GM19452 (cell line): Measurements from ENCODE around the gene LPP.

ENCODE experiments used
- ATAC-seq: cut with Tn5 transposase; IDR thresholded peaks from one replicate; pipeline ENCODE4 v1.9.1; 2021; ENCODE audit not compliant: unreplicated experiment

LPP gene

DNA sequence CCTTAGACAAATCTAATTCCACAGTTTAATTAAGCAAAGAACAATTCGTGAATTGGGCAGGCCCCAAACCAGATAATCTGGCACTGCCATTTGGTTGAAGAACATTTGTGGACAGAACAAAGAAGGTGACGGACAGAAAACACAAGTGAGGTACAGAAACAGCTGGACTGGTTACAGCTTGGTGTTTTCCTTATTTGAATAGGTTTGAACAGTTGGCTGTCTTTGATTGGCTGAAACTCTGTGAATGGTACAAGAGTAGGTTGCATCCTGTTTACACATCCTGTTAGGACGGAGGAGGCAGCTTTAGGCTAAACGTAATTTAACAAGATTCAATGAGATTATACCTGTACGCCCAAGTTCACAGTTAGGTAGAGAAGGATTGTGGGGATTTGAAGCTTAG is 114.4 kb downstream of the LPP start:
- ATAC-seq, result no peak

DNA sequence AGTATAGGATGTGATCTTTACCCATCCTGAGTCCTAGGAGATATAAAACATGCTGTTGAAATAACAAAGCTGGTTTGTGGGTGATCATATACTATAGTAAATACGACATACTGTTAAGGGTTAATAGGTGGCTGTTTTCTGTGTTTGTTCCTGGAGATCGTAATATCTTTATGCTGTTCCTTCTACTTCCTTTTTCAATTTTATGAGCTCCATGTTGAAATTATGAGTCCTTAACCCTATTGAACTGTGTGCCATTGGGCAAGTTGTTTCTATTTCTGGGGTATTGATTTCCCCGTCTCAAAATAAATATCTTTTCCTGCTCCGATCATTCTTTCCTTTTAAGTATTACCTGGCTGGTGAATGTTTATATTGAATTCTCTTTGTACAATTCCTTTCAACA is 115.1 kb downstream of the LPP start:
- ATAC-seq, result no peak

DNA sequence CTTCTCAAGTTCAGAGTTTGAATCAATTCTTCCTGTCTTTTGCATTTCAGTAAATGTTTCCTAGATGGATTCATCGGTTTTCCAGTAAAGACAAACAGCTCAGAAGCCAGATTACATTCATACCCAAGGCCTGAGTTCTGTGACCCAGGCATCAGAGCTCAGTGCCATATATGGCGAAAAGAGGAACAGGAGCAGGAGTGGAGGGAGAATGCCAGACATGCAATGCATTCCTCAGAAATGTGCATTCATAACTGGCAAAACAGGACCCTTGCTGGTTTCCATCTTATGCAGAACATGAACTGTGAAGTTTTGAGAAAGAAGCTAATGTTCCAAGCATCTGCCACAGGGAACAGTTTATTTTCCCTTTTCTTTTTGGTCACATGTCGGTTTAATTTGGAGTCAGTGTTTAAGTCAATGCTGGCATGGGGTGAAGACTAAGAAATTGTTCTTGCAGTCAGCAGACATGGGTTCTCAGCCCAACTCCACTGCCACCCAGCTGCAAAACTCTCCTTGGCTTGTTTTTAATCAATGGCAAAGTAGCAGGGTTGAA is 116.5 kb downstream of the LPP start:
- no peak for ATAC-seq

DNA sequence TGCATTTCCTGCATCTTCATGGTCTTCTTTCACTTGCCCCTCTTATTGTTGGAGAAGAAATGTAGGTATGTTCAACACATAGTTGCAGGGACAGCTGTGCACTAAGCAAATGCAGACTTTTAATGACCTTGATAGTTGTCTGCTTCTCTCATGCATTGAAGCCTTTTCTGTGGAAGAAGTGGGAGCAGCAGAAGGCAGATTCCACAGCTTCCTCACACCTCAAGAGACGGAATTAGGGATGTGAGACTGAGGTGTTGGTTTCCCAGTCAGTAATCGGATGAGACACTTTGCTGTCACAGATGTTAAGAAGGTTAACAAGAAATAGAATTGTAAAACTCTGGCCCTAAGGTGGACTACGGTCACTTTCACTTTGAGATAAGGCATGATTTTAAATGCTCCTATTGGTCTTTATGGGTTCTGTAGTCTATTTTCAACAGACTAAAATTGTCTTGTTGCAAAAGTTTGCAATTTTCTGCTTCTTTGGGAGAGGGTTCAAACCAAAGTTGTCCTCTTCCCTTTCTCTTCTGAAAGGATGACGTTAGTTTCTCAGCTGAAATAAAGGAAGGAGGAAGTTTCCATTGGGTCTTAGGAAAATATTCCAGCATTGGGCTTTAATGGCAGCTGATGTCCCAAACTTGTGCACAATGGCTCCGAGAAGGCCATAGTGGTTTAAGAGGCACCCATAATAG is 117.4 kb downstream of the LPP start:
- no peak for ATAC-seq

DNA sequence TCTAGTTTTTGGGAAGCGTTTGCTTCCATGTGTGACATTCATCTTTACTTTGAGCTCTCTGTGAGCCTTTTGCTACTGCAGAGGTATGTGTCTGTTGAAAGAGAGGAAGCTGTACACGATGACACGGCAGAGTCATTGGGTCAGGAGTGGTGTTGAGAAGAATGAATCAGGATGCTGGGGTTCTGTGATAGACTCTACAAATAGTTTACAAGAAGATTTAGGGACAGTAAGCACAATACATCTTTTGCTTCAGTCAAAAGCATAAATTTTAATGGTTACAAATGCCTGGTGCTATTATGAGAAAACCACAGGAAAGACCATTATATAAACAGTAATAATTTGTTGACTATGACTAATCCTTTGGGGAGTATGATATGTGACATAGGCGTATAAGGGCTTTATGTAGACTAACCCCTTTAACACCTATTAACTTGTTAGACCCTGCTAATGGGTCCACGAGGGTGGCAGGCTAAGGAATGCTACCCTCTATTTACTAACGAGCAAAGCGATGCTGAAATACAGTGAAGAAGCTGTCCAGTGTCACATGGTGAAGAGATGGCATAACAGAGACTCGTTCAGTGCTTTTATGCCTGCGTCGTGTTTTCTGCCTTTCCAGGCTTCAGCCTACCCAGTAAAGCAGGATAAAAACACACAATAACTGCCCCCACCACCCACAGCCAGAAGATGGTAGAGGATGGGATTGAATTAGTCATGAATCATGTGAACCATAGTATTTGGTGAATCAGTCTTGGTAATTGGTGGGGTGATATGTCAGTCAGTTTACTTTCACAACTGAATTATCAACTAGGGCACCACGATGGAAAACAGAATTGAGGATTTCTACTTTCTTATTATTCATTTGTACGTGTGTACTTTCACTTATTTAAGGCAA is 118.8 kb downstream of the LPP start:
- no peak for ATAC-seq

DNA sequence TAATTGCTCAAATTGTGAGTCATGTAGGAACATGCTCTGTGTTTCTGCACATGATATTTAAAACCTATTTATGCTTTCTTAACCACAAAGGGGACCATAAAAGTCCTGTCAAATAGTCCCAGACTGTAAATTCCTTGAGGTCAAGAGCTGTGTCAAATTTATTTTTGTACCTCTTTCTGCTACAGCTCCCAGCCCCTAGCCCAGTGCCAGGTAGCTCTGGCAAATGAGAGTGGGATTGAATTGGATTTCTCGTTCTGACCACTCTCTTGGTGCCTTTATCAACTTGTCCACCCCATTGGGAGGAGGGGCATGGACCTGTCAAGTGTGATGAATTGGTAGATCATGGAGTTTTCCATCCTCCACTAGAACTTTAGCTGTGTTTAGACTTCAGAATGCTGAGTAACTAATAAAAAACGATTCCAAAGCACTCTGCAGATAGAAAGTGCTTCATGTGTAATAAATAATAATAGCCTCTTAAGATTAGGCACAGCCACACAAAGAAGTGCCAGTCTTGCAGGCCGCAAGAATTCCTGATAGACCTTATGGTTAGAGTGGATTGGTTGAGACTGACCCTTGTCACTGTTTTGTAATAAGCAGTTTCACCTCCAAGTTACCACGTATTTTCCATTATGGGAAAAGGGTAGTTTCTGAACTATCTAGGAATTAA is 120.4 kb downstream of the LPP start:
- no peak for ATAC-seq

DNA sequence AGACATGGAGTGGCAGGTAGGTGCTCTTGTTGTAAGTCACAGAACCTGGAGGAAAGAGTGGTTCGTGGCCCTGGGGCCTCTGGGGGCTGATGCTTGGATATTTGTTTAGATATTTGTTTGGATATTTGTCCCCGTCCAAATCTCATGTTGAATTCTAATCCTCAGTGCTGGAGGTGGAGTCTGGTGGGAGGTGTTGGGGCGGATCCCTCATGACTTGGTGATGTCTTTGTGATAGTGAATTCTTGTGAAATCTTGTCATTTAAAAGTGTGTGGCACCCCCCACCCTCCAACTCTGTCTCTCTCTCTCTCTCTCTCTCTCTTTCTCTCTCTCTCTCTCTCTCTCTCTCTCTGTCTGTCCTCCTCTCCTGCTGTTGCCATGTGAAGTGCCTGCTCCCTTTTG is 122.4 kb downstream of the LPP start:
- ATAC-seq, result no peak

DNA sequence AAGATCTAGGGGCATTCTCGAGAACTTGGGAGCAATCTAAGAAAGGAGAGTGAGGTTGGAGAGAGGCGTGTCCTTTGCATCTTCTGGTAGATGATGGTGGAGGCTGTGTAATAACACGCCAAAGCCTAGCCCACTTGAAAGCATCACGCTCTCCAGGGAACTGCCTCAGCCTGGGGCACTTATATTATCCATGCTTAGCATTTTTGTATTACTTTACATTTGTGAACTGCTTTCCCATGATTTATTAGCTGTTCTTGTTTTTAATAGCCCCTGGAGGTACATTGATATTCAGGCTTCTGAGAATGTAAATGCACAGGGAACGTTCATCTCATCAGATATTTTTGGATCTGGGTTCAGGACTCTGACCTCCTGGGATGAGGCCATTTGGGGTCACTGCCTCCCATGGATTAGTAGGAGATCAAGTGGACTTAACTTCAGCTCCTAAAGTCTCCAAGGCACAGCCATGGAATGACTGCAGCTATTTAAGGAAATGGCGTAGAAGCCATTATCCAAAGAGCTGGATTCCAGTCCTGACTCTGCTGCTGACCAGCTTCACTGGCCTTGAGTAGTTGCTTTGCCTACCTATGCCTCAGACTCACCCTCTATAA is 124.9 kb downstream of the LPP start:
- no peak for ATAC-seq

DNA sequence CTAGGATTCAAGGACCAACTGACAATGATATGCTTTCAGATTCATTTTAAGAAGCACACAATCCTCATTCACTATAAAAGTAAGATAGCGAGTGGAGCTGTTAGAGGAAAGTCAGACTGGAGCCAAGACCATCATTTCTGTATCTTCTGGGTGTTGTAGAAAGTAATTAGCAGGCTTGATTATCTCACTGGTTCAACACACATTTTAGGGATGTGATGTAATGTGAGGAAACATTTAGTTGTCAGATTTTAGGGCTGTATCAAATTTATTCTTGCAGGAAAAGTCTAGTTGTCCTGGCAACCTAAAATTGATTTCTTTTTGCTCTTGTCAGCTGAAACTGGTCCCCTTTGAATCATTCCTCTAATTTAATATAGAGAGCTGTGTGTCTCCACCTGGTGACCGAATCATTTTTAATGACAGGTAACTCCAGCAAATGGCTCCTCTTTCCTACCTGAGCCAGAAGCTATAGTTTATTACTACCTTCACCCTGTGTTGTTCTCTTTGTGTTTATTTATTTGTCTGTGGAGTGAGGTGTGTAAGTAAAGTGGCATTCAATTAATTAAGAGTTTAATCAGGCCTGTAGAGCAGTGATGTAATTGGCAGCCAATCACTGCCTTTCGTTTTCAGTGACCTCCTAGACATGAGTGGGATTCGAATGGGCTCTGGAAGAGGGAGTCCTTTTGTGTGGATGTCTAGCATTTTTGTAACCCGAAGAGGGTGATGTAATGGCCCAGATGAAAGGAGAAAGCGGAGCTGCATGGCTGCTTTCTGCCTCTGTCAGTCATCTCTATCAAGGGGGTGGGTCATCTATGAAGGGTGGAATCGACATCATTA is 125.8 kb downstream of the LPP start:
- ATAC-seq, result no peak

DNA sequence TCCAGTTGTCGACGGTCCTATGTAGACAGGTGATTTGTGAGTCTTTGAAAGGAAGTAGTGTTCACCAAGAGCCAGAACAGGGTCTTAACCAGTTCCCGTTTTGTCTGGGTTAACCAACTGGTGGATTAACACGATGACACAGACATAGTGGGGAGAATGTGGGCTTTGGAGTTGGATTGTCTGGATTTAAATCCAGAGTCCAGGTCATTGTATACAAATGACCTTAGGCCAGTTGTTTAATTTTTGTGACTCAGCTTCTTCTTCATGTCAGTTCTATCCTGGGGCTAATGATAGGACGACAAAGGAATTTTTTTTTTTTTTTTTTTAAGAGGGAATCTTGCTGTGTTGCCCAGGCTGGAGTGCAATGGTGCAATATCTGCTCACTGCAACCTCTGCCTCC is 126.7 kb downstream of the LPP start:
- no peak for ATAC-seq

DNA sequence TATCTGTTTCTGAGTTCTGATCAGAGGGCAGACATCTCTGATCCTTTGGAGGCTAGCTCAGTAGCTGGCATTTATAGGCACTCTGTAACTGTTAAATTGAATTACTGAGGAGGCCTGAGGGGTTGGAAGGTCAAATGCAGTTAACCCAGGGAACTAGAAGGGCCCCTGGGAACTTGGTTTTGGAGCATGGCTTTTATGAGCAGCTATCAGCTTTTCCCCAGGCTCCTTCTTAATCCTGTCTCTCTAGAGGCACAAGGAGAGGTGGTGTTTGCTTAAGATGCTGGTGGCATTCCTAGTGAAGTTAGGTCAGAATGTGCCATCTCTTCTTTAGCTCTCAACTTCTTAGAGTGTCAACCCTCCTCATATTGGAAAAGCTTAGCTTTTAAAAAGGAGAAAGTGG is 128.9 kb downstream of the LPP start:
- ATAC-seq, result no peak

DNA sequence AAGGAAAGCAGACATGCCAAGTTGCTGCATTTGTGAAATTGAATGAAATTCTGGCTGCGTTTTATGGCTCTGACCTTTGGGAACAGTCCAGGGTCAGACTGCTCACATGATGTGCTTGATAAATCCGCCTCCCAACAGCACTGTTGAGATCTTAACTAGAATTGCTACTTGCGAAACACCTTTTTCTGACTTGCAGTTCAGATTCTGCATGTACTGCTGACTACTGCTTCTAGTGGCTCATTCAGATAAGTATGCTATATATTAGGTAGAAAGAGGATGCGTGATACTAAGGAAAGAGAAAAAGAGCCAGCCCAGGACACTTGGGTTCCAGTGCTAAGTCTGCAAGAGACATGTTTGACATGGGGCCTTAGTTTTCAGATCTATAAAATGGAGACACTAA is 129.4 kb downstream of the LPP start:
- ATAC-seq, result no peak

DNA sequence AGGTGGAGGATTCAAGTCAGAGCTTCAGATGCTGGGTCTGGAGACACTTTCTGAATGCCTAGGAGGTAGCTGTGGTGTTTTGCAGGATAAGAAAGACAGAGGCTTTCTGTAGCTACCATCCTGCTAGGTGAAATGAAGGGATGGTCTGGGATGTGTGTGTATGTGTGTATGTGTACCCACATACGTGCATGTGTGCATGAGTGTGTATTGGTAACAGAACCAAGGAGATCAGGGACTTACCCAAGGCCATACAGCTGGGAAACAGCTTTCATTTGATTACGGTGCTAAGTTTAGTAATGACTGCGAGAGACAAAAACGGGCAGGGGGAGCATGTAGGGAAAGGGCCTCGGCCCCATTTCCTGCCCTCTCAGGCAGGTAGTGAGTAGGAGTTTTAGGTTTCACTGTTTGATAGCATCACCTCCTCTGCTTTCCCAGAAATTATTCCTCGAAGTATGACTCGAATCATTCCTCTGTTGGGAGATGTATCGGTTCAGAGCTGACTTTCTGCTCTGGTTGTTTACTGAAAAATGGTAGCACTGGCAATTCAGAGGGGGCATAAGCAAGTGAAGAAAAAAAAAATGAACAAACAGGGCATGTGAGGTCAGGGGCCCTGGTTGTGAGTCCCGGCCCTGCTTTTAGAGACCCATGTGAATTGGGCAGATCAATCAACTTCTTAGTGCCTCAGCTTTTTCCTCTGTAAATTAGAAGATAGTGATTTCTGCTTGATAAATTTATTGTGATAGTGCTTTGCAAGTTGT is 130.7 kb downstream of the LPP start:
- no peak for ATAC-seq

DNA sequence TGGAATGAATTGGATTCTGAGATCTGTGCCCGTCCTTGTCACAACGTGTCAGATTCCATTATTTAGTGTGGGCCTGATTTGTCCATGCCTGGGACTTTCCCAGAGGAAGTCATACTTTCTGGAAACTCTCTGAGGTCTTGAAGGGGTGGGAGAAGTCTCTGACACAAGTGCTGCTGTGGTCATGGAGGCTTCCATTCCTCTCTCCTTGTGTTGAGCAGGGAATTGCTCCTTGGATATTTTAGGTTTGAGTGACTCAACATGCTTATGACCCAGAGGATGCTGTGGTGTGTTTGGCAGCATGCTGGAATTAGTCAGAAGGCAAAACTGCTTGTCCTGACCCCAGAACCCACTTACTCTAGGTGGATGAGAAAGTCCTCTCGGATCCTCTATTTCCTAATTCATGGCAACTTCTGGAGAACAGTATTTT is 132.1 kb downstream of the LPP start:
- ATAC-seq, result no peak

DNA sequence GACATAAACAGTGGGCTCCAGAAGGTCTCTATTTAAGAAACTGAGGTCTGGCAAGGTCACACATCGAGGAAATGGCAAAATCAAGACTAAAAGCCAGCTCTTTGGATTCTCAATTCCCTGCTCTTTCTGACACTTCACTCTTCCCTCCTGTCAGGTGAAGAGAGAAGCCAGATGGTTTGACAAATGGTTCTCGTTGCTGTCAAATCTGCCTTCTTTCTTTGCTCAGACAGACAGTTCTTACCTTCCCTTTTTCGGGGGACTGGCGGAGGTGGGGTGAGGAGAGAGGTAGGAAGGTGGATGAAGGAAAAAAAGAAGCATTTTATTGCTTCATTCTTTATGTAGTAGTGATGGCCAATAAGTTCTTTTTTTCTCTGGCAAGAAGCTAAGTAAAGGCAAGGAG is 133.4 kb downstream of the LPP start:
- no peak for ATAC-seq

DNA sequence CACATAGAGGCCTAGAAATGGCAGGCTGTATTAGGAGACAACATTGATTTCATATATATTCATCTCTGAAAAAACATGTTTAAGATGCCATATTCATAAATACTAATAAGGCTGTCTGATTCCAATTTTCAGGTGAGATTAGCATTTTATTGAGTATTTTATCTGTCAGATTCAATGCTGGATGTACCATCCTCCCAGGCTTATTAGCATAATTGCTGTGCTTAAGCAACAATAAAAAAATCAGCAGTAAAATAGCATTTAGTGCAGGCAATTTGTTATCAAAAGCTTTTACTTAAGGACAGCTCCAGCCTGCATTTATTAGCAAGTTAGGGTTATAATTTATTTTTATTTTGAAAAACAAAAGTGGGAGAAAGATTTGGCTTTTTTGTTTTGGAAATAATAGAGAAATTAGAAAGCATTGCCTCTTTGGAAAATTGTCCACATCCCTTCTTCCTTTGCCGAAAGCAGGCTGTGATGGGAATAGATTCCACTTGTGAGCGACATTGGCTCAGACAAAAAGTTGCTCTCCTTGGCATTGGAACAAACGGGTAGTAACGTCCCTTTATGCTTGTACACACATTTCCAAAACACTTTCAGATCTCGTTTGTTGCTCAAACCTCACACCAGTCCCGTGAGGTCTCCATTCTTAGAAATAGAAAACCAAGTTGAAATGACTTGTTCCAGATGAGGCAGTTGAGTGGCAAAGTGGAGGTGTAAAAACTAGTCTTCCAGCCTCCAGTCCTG is 134.0 kb downstream of the LPP start:
- no peak for ATAC-seq

DNA sequence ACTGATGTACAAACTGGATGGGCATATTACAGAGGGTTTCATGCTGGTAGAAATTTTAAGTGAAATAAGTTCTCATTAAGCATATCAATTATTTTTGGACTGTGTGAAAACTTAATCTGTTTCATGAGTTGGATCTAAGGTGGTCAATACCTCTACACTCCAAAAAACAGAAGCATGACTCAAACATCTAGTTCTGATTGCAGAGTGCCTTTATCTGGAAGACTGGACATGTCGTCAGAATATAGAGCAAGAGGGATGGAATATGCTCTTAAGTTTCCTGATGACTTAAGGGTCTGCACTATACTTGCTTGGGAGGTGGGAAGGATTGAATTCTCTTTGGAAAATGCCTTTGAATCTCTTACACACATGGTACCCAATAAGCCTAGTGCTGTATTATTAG is 138.3 kb downstream of the LPP start:
- ATAC-seq, result no peak

DNA sequence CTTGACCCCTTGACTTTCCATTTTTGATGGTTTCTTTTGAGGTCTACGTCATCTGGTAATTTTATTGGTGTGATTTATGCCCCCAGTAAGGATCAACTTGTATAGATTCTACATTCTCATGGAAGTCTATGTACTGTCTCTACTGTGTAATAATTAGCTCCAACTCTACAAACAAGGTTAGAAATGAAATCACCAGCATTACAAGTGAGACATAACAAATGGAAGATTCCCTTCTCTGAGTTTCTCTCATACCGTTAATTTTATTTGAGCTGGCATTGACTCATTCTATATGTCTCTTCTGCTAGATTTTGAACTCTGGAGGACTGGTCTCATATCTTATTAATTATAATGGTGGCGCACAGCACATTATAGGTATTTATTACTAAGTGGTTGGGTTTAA is 138.9 kb downstream of the LPP start:
- ATAC-seq, result no peak

DNA sequence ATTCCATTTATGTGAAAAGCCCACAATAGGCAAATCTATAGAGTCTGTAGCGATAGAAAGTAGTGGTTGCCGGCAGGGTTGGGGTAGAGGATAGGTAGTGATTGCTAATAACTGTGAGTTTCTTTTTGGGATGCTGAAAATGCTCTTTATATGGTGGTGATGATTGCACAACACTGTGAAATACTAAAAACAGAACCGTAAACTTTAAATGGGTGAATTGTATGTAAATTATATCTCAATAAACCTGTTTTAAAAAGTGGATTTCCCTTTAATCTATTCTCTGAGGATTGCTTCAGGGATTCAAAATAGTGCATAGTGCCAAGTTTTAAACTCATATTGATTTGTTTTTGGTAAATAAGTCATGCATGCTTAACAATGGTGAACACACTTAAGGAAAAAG is 140.2 kb downstream of the LPP start:
- ATAC-seq, result no peak
